HL-60 (cell line): ENCODE measurements around the gene PCID2.
"Not testable (repeated sequence)": the region's sequence is repeated elsewhere in the genome, so short reads cannot be mapped to it uniquely, and the experiment has no call there.

Experiments used
- DNase-seq, 2 experiments: peaks; one replicate each; pipeline ENCODE4 v3.0.0-alpha.2; 2010 to 2020; ENCODE audit warnings: low read depth in 1 of 2, low spot score in 1 of 2
- H3K27ac ChIP-seq: fragments of 250-450 bp; sonication (Bioruptor Pico); replicated peaks from 2 replicates; pipeline ENCODE4 v1.5.1; 2020; ENCODE audit warnings: mild to moderate bottlenecking, moderate library complexity
- H3K27me3 ChIP-seq: fragments of 250-450 bp; sonication (Bioruptor Pico); 2 replicates; pipeline ENCODE4 v1.5.1; 2021; ENCODE audit warnings: mild to moderate bottlenecking, moderate library complexity; ENCODE audit not compliant: insufficient read depth, poor library complexity, severe bottlenecking
- H3K4me3 ChIP-seq: replicated peaks from 2 replicates; pipeline ENCODE4 v1.5.1; 2011; ENCODE audit warnings: mild to moderate bottlenecking, control low read depth, low read length; ENCODE audit not compliant: insufficient read depth
- GABPA ChIP-seq: IDR thresholded peaks from 2 replicates; pipeline ENCODE4 v1.6.1; 2012; ENCODE audit warnings: low read depth
- POLR2AphosphoS5 ChIP-seq: IDR thresholded peaks from 2 replicates; pipeline ENCODE4 v1.6.1; 2012; ENCODE audit warnings: low read depth
- SPI1 ChIP-seq: IDR thresholded peaks from 2 replicates; pipeline ENCODE4 v1.6.1; 2012; ENCODE audit warnings: low read depth, mild to moderate bottlenecking, borderline replicate concordance
- TF ChIP-seq, protein P1 (sequence below): IDR thresholded peaks from one replicate; pipeline ENCODE4 v1.5.1; 2011; ENCODE audit warnings: low read length, control low read depth, inconsistent platforms; ENCODE audit not compliant: insufficient read depth
- TF ChIP-seq, protein P2 (sequence below): IDR thresholded peaks from 2 replicates; pipeline ENCODE4 v1.6.1; 2012; ENCODE audit warnings: low read depth; ENCODE audit not compliant: insufficient replicate concordance

PCID2 gene

DNA sequence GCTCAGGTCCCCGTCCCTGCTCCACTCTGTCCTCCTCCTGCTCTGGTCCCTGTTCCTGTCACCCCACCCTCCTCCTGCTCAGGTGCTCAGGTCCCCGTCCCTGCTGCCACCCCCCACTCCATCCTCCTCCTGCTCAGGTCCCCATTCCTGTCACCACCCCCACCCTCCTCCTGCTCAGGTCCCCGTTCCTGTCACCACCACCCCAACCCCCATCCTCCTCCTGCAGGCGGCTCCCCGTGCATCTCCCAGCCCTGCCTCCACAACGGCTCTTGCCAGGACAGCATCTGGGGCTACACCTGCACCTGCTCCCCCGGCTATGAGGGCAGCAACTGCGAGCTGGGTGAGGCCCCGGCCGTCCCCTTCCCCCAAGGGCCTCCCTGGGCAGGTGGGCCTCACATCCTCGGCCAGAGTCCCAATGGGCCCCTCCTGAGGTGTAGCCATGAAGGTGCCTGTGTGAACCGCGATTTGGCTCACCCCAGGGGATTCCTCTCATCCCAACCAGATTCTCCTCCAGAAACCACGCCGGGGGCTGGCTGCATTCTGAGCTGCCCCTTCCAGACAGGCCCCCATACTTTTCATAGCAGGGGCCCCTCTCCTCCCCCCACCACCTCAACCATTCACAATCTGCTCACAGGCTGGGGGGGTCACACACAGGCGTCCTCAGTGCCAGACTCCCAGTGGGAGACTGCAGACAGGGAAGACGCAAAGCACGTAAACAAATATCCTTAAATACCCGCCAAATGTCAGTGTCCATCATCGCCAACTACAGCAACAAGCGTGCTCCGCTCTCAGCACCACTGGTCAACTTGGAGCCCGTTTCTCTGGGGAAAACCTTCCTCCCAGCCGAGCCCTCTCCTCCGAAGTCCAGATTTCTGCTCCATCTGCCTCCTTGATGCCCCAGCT is 45.4 kb downstream of the PCID2 start:
- TF ChIP-seq POLR2AphosphoS5 (no peak), SPI1 (no peak), GABPA (no peak)
- TF ChIP-seq, protein P1, sequence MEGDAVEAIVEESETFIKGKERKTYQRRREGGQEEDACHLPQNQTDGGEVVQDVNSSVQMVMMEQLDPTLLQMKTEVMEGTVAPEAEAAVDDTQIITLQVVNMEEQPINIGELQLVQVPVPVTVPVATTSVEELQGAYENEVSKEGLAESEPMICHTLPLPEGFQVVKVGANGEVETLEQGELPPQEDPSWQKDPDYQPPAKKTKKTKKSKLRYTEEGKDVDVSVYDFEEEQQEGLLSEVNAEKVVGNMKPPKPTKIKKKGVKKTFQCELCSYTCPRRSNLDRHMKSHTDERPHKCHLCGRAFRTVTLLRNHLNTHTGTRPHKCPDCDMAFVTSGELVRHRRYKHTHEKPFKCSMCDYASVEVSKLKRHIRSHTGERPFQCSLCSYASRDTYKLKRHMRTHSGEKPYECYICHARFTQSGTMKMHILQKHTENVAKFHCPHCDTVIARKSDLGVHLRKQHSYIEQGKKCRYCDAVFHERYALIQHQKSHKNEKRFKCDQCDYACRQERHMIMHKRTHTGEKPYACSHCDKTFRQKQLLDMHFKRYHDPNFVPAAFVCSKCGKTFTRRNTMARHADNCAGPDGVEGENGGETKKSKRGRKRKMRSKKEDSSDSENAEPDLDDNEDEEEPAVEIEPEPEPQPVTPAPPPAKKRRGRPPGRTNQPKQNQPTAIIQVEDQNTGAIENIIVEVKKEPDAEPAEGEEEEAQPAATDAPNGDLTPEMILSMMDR: no peak
- TF ChIP-seq, protein P2, sequence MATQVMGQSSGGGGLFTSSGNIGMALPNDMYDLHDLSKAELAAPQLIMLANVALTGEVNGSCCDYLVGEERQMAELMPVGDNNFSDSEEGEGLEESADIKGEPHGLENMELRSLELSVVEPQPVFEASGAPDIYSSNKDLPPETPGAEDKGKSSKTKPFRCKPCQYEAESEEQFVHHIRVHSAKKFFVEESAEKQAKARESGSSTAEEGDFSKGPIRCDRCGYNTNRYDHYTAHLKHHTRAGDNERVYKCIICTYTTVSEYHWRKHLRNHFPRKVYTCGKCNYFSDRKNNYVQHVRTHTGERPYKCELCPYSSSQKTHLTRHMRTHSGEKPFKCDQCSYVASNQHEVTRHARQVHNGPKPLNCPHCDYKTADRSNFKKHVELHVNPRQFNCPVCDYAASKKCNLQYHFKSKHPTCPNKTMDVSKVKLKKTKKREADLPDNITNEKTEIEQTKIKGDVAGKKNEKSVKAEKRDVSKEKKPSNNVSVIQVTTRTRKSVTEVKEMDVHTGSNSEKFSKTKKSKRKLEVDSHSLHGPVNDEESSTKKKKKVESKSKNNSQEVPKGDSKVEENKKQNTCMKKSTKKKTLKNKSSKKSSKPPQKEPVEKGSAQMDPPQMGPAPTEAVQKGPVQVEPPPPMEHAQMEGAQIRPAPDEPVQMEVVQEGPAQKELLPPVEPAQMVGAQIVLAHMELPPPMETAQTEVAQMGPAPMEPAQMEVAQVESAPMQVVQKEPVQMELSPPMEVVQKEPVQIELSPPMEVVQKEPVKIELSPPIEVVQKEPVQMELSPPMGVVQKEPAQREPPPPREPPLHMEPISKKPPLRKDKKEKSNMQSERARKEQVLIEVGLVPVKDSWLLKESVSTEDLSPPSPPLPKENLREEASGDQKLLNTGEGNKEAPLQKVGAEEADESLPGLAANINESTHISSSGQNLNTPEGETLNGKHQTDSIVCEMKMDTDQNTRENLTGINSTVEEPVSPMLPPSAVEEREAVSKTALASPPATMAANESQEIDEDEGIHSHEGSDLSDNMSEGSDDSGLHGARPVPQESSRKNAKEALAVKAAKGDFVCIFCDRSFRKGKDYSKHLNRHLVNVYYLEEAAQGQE: no peak
- Histone ChIP-seq H3K27ac (no peak overlapping the region), H3K27me3 (peaks cover 14% of the 10 kb centered on the region), H3K4me3 (no peak overlapping the region)
- DNase-seq: no peak

DNA sequence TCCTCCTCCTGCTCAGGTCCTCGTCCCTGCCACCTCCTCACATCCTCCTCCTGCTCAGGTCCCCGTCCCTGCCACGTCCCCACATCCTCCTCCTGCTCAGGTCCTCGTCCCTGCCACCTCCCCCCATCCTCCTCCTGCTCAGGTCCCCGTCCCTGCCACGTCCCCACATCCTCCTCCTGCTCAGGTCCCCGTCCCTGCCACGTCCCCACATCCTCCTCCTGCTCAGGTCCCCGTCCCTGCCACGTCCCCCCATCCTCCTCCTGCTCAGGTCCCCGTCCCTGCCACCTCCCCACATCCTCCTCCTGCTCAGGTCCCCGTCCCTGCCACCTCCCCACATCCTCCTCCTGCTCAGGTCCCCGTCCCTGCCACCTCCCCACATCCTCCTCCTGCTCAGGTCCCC is 46.5 kb downstream of the PCID2 start:
- H3K27ac ChIP-seq, H3K4me3 ChIP-seq, DNase-seq: not testable (repeated sequence)
- H3K27me3 ChIP-seq: peaks cover 14% of the 10 kb centered on the region

DNA sequence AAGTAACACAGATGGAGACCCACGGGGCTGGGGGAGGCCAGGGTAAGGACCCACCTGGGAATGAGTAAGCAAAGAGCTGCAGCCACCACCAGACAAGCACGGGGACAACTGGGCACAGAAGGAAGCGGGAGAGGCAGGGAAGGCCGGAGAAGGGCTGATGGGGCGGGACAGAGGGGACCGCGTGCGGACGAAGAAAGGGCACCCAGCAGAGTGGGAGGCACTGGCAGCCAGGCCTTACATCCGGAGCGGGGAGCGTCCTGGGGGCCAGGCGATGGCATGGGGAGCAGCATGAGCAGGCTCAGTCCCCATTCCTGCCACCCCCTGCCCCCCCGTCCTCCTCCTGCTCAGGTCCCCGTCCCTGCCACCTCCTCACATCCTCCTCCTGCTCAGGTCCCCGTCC is 47.0 kb downstream of the PCID2 start:
- peaks cover 14% of the 10 kb centered on the region for H3K27me3 ChIP-seq
- TF ChIP-seq POLR2AphosphoS5: no peak
- DNase-seq: no peak
- H3K4me3 ChIP-seq: no peak overlapping the region
- H3K27ac ChIP-seq: no peak overlapping the region

DNA sequence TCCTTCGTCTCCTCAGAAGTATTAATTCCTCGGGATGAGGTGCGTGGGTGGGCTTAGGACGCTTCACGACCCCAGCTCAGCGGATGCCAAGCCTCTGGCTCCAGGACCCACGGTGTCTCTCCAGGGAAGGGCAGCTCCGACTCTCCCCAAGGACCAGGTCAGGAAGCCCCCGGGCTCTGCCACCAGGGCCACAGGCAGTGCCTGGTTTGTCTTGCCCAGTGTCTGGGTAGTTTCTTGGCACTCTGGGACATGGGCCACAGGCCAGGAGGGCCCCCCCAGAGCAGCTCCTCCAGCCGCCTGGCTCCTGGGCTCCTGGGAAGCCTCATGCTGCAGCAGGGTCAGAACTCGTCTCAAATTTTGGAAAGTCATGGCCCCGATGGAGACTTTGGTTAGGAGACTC is 47.5 kb downstream of the PCID2 start:
- DNase-seq: no peak
- TF ChIP-seq, protein P1: no peak
- TF ChIP-seq SPI1 (no peak), POLR2AphosphoS5 (no peak), GABPA (no peak)
- TF ChIP-seq, protein P2: no peak
- Histone ChIP-seq H3K4me3 (no peak overlapping the region), H3K27ac (no peak overlapping the region), H3K27me3 (peaks cover 14% of the 10 kb centered on the region)

DNA sequence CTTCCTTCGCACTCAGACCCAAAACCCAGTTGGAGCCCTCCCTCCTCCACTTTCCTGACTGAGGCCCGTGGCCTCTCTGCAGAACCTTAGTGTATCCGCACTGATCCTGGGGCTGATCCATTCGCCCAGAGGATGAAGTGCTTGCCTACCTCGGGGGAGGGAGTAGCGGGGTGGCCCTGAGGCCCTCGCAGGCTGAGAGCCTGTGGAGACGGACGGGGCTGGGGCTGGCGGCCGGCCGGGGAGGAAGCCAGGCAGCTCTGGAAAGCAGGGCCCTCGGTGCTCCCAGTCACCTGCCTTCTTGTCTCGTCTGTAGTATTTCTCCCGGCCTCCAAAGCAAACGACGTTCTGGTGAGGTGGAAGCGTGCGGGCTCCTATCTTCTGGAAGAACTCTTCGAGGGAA is 48.8 kb downstream of the PCID2 start:
- Histone ChIP-seq H3K27ac (no peak overlapping the region), H3K27me3 (peaks cover 11% of the 10 kb centered on the region), H3K4me3 (no peak overlapping the region)
- no peak for DNase-seq
- TF ChIP-seq, protein P1: no peak
- TF ChIP-seq SPI1 (no peak), POLR2AphosphoS5 (no peak), GABPA (no peak)
- TF ChIP-seq, protein P2: no peak
